SK-N-SH treated with all-trans-retinoic acid at 6 μM for 48 hours (cell line): ENCODE data around the gene BMS1.
"Not testable (repeated sequence)": the region's sequence is repeated elsewhere in the genome, so short reads cannot be mapped to it uniquely, and the experiment has no call there.

ENCODE experiments used
- ATAC-seq: fragments of 200-7000 bp; cut with Tn5 transposase; 3 replicates; pipeline ENCODE4 v1.9.1; 2020; ENCODE audit warnings: mild to moderate bottlenecking, moderate library complexity
- ARNTL ChIP-seq: fragments of 450-650 bp; formaldehyde crosslinking; IDR thresholded peaks from 2 replicates; pipeline ENCODE4 v1.5.0; 2020; ENCODE audit warnings: low read depth, mild to moderate bottlenecking, moderate library complexity, borderline replicate concordance
- CSDC2 ChIP-seq: fragments of 250-450 bp; sonication (Bioruptor Pico); IDR thresholded peaks from 2 replicates; pipeline ENCODE4 v1.5.0; 2020; ENCODE audit warnings: mild to moderate bottlenecking, moderate library complexity
- CSRNP3 ChIP-seq: fragments of 250-450 bp; sonication (Bioruptor Pico); IDR thresholded peaks from 2 replicates; pipeline ENCODE4 v1.5.1; 2021; ENCODE audit warnings: mild to moderate bottlenecking, moderate library complexity
- ESRRG ChIP-seq: fragments of 250-450 bp; sonication (Bioruptor Pico); IDR thresholded peaks from 2 replicates; pipeline ENCODE4 v1.6.1; 2021; ENCODE audit warnings: mild to moderate bottlenecking
- GLIS3 ChIP-seq: fragments of 250-450 bp; sonication (Bioruptor Pico); IDR thresholded peaks from 2 replicates; pipeline ENCODE4 v1.5.0; 2020; ENCODE audit warnings: mild to moderate bottlenecking, moderate library complexity
- ISL1 ChIP-seq: fragments of 250-450 bp; sonication (Bioruptor Pico); IDR thresholded peaks from 2 replicates; pipeline ENCODE4 v2.1.2; 2022; ENCODE audit warnings: mild to moderate bottlenecking, moderate library complexity
- OSR1 ChIP-seq: fragments of 250-450 bp; sonication (Bioruptor Pico); IDR thresholded peaks from 2 replicates; pipeline ENCODE4 v1.8.0; 2022; ENCODE audit warnings: moderate library complexity, mild to moderate bottlenecking, inconsistent platforms
- PATZ1 ChIP-seq: fragments of 250-450 bp; sonication (Bioruptor Pico); IDR thresholded peaks from 2 replicates; pipeline ENCODE4 v1.8.0; 2020; ENCODE audit warnings: mild to moderate bottlenecking, moderate library complexity, borderline replicate concordance
- POU6F1 ChIP-seq: fragments of 250-450 bp; sonication (Bioruptor Pico); IDR thresholded peaks from 2 replicates; pipeline ENCODE4 v1.8.0; 2021; ENCODE audit warnings: low read depth, mild to moderate bottlenecking, moderate library complexity, borderline replicate concordance
- PPARA ChIP-seq: fragments of 250-450 bp; sonication (Bioruptor Pico); IDR thresholded peaks from 2 replicates; pipeline ENCODE4 v1.5.0; 2020; ENCODE audit warnings: mild to moderate bottlenecking, borderline replicate concordance
- RARB ChIP-seq: fragments of 250-450 bp; sonication (Bioruptor Pico); IDR thresholded peaks from 2 replicates; pipeline ENCODE4 v1.8.0; 2021; ENCODE audit warnings: mild to moderate bottlenecking, moderate library complexity
- SNAI2 ChIP-seq: fragments of 250-450 bp; sonication (Bioruptor Pico); IDR thresholded peaks from 2 replicates; pipeline ENCODE4 v1.5.0; 2020; ENCODE audit warnings: mild to moderate bottlenecking, moderate library complexity
- TCF4 ChIP-seq: fragments of 250-450 bp; sonication (Bioruptor Pico); IDR thresholded peaks from 2 replicates; pipeline ENCODE4 v1.8.0; 2021; ENCODE audit warnings: mild to moderate bottlenecking, moderate library complexity, borderline replicate concordance
- TOX ChIP-seq: fragments of 250-450 bp; sonication (Bioruptor Pico); IDR thresholded peaks from 2 replicates; pipeline ENCODE4 v1.8.0; 2021; ENCODE audit warnings: mild to moderate bottlenecking, moderate library complexity, borderline replicate concordance
- TSHZ2 ChIP-seq: fragments of 250-450 bp; sonication (Bioruptor Pico); IDR thresholded peaks from 2 replicates; pipeline ENCODE4 v1.5.0; 2020; ENCODE audit warnings: mild to moderate bottlenecking, moderate library complexity
- ZC3H10 ChIP-seq: fragments of 250-450 bp; sonication (Bioruptor Pico); IDR thresholded peaks from 2 replicates; pipeline ENCODE4 v1.5.1; 2021; ENCODE audit warnings: mild to moderate bottlenecking, moderate library complexity
- ZFP30 ChIP-seq: fragments of 450-650 bp; formaldehyde crosslinking; IDR thresholded peaks from 2 replicates; pipeline ENCODE4 v1.5.0; 2022; ENCODE audit warnings: mild to moderate bottlenecking, moderate library complexity
- ZNF565 ChIP-seq: fragments of 450-650 bp; formaldehyde crosslinking; conservative IDR thresholded peaks from 2 replicates; pipeline ENCODE4 v1.5.0; 2020; ENCODE audit warnings: low read depth, mild to moderate bottlenecking, moderate library complexity
- ZNF70 ChIP-seq: fragments of 450-650 bp; formaldehyde crosslinking; IDR thresholded peaks from 2 replicates; pipeline ENCODE4 v1.5.0; 2020; ENCODE audit warnings: mild to moderate bottlenecking, moderate library complexity
- ZNF8 ChIP-seq: fragments of 450-650 bp; formaldehyde crosslinking; IDR thresholded peaks from 2 replicates; pipeline ENCODE4 v1.5.0; 2020; ENCODE audit warnings: mild to moderate bottlenecking, moderate library complexity

BMS1 gene

GRCh38 chr10:42738679-42739078 is 43.9 kb upstream of the BMS1 start (continued):
- no peak for TF ChIP-seq TSHZ2 (CRISPR knock-in tag)

- ATAC-seq = not testable (repeated sequence)
Observed at GRCh38 chr10:42741536-42741935, 41.1 kb upstream of the BMS1 start.

- TF ChIP-seq RARB (CRISPR knock-in tag) = no peak
- TF ChIP-seq POU6F1 (CRISPR knock-in tag) = no peak
- TF ChIP-seq PPARA = no peak
- TF ChIP-seq OSR1 = no peak
- TF ChIP-seq, all 23 proteins: peak for 0
- no peak for ATAC-seq
Observed at GRCh38 chr10:42743697-42744096, 38.9 kb upstream of the BMS1 start.

- TF ChIP-seq ISL1 (CRISPR knock-in tag) = no peak
- no peak for TF ChIP-seq PATZ1
- TF ChIP-seq ZFP30 (CRISPR knock-in tag) = no peak
- no peak for TF ChIP-seq CSDC2 (CRISPR knock-in tag)
- no peak for TF ChIP-seq ZC3H10 (CRISPR knock-in tag)
- no peak for TF ChIP-seq PPARA
- TF ChIP-seq GLIS3 (CRISPR knock-in tag) = no peak
- TF ChIP-seq TCF4 (CRISPR knock-in tag) = no peak
- TF ChIP-seq, all 23 proteins: peak for 0
- no peak for ATAC-seq
Observed at GRCh38 chr10:42744134-42744701, 38.4 kb upstream of the BMS1 start.

- ATAC-seq = peak; percentile 93
- TF ChIP-seq ZNF565 (CRISPR knock-in tag) (no peak), TSHZ2 (CRISPR knock-in tag) (no peak), TCF4 (CRISPR knock-in tag) (no peak), RARB (CRISPR knock-in tag) (no peak), ARNTL (no peak), ZNF70 (CRISPR knock-in tag) (no peak), CSRNP3 (CRISPR knock-in tag) (no peak), ZNF8 (no peak), OSR1 (no peak), GLIS3 (CRISPR knock-in tag) (no peak), ZFP30 (CRISPR knock-in tag) (no peak), TOX (no peak), SNAI2 (no peak), ESRRG (CRISPR knock-in tag) (no peak), CSDC2 (CRISPR knock-in tag) (no peak)
Observed at GRCh38 chr10:42753126-42753506, 29.5 kb upstream of the BMS1 start.
